ENCODE measurements around the gene ARHGAP15.

DNA sequence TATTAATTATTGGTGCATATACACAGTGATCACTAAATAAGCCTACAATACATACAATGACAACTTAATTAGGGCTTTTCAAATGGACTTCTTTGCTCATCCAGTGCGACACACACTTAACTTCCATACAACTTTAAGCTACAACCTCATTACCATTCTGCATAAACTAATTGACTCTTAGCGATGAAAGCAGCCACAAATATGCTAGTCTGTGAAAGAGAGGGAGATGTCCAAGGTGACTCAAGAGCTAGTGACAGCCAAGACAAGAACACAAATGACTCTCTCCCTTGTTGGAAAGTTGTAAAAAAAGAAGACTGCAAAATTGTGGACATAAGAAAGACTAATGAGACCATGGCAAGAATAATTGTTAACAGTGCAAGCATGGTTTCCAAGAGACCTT, 264.8 kb downstream of the ARHGAP15 start:
- TF ChIP-seq EZH2 (IDR thresholded peaks at IDR 0.05; ENCODE audit: insufficient read depth, poor library complexity, severe bottlenecking) (no peak), EZH2phosphoT487 (IDR thresholded peaks at IDR 0.05; ENCODE audit: insufficient read depth, low read depth) (no peak)
